IPS DF 6.9 (cell line): ENCODE results near the gene SPTBN4.
"Not testable (repeated sequence)": the region's sequence is repeated elsewhere in the genome, so short reads cannot be mapped to it uniquely, and the experiment has no call there.

Experiments
- DNase-seq: peaks from one replicate; pipeline ENCODE4 v3.0.0-alpha.2; 2013; ENCODE audit warnings: low read depth, low spot score
- H3K27ac ChIP-seq: one replicate; pipeline ENCODE4 v1.5.1; 2013; ENCODE audit warnings: low read length, control low read depth
- H3K27me3 ChIP-seq: 2 replicates; pipeline ENCODE4 v1.6.1; 2013; ENCODE audit warnings: mild to moderate bottlenecking, low read length; ENCODE audit not compliant: control insufficient read depth, insufficient read depth
- H3K36me3 ChIP-seq: 2 replicates; pipeline ENCODE4 v1.6.1; 2013; ENCODE audit warnings: low read length; ENCODE audit not compliant: control insufficient read depth, insufficient read depth
- H3K4me1 ChIP-seq: 2 replicates; pipeline ENCODE4 v1.6.1; 2013; ENCODE audit warnings: low read length; ENCODE audit not compliant: control insufficient read depth, insufficient read depth
- H3K4me3 ChIP-seq: 2 replicates; pipeline ENCODE4 v1.5.1; 2013; ENCODE audit warnings: mild to moderate bottlenecking, low read length
- H3K9me3 ChIP-seq: 2 replicates; pipeline ENCODE4 v1.6.1; 2013; ENCODE audit warnings: low read length, inconsistent platforms; ENCODE audit not compliant: control insufficient read depth, insufficient read depth
- WGBS: extraction: QIAGEN DNeasy Blood & Tissue Kit; methylation state at CpG from one replicate; pipeline ENCODE4 v1.1.7; 2013; ENCODE audit warnings: mixed read lengths, missing lambda C conversion rate; ENCODE audit not compliant: insufficient read length, insufficient coverage; 5-methylcytosine and 5-hydroxymethylcytosine counted together

Gene SPTBN4

DNA sequence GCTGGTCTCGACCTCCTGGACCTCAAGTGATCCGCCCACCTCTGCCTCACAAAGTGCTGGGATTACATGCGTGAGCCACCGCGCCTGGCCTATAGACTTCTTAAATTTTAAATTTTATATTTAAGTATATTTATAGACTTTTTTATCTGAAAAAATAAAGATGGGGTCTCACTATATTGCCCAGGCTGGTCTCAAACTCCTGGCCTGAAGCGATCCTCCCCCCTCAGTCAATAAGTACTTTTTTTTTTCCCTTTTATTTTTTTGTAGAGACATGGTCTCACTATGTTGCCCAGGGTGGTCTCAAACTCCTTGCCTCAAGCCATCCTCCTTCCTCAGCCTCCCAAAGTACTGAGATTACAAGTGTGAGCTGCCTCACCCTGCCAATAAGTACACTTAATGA lies 42.9 kb upstream of the SPTBN4 start:
- no peaks in the 10 kb centered on the region for H3K36me3 ChIP-seq
- H3K27me3 ChIP-seq, result no peaks in the 10 kb centered on the region
- no peak overlapping the region for H3K27ac ChIP-seq
- H3K4me3 ChIP-seq, result no peak overlapping the region
- H3K9me3 ChIP-seq, result no peaks in the 10 kb centered on the region
- WGBS, result no CpG with 5 or more reads among the region's 6 CpGs
- DNase-seq, result no peak
- H3K4me1 ChIP-seq, result no peaks in the 10 kb centered on the region

DNA sequence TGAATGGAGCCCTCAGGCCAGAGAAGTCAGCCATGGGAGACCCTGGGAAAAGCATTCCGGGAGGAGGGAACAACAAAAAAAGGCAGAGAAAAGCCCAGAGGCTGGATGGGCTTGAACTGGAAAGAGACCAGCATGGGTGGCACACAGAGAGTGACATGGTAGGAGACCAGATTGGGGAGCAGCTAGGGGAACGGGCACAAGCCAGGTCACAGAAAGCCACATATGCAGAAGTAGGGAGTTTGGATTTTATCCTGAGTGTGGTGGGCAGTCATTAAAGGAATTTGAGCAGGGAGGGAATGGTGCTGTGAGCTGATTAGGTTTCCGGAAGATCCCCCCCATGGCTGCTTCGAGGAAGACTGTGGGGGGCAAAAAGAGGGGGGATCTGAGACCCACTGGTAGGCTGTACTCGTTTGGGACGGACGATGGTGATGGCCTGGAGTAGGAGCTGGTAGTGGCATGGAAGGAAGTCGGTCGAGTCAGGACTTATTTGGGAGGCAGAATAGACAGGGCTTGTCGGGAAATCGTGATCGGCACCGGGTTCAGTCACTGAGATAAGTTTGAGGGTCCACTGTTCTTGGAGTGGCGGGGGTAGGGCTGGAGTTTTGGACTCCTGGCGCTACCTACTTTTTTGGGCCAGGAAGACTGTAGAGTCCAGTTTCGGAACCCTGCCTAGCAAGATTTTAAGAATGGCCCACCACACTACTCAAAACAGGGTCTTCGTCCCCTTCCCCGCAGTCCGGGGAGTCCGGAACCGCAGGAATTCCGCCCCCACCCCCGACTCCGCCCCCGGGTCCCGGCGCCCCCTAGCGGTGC lies 42.0 kb upstream of the SPTBN4 start:
- no peaks in the 10 kb centered on the region for H3K9me3 ChIP-seq
- no peaks in the 10 kb centered on the region for H3K36me3 ChIP-seq
- no peak for DNase-seq
- no peaks in the 10 kb centered on the region for H3K27me3 ChIP-seq
- H3K4me3 ChIP-seq, result peak overlapping the region; percentile 75; the same call in 1 of the 2 replicates
- H3K27ac ChIP-seq, result no peak overlapping the region
- no CpG with 5 or more reads among the region's 28 CpGs for WGBS
- no peaks in the 10 kb centered on the region for H3K4me1 ChIP-seq

DNA sequence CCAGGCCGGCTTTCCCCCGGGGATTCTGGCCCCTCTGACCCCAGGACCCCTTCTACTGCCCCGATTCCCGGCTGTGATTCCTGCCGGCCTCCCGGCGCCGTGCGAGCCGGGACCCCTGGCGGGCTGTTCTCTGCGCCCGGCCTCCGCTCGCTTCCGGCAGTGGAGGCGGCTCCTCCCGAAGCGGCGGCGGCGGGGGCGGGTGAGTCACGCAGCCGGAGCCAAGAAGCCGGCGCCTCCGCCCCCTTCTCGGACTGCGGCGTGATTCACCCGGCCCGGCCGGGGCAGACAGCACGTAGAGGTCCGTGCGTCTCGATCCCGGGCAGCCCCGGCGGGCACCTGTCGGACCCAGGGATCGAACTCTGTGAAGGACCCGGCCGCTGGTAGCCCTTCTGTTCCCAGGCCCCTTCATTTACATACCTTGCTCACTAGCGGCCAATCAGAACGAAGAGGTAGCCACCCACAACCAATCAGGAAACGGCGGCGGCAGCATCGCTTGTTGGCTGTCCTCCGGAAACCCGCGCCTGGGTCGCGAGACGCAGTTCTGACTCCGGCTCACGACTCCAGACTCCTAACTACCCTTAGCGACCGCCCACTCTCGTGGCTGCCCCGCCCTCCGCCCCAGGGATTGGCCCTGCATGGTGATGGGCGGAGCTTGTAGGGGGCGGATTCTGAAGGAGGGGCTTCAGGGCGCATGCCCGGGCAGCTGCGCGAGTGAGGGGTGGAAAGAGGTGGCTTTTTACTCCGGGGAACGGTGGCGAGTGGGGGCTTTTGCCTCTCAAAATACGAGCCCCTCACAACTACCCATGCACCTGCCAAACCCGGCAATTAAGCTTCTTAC lies 41.1 kb upstream of the SPTBN4 start, which contains the start of gene SERTAD1:
Gene SERTAD1 (minus strand): TSS at position 543 of the 838 bp plus-strand sequence. CDS start 2,446 bp downstream, outside the sequence.
- peak; percentile 98 for DNase-seq
- Histone ChIP-seq H3K4me3 (peak within 1 kb of the TSS; percentile 75), H3K4me1 (no peaks in the 10 kb centered on the region), H3K27me3 (no peaks in the 10 kb centered on the region), H3K36me3 (no peaks in the 10 kb centered on the region), H3K9me3 (no peaks in the 10 kb centered on the region), H3K27ac (no peak within 1 kb of the TSS)
- no CpG with 5 or more reads among the region's 75 CpGs for WGBS

DNA sequence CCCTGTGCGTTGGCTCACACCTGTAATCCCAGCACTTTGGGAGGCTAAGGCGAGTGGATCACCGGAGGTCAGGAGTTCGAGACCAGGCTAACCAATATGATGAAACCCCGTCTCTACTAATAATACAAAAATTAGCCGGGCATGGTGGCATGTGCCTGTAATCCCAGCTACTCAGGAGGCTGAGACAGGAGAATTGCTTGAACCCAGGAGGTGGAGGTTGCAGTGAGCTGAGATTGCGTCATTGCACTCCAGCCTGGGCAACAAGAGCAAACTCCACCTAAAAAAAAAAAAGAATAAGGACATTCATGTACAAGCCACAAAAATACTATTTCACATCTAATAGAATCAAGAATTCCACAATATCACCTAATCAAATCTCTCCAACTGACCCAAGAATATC lies 38.6 kb upstream of the SPTBN4 start:
- no CpG with 5 or more reads among the region's 7 CpGs for WGBS
- not testable (repeated sequence) for H3K27me3 ChIP-seq, DNase-seq

GRCh38 chr19:40430242-40430641 lies 36.6 kb upstream of the SPTBN4 start:
- not testable (repeated sequence) for H3K27ac ChIP-seq, DNase-seq, H3K4me3 ChIP-seq, H3K9me3 ChIP-seq, H3K4me1 ChIP-seq, H3K36me3 ChIP-seq, H3K27me3 ChIP-seq
- no CpG with 5 or more reads among the region's 10 CpGs for WGBS

More for the DNA sequence above, 38.6 kb upstream of the SPTBN4 start:
- H3K4me3 ChIP-seq, H3K4me1 ChIP-seq, H3K9me3 ChIP-seq, H3K27ac ChIP-seq, H3K36me3 ChIP-seq: not testable (repeated sequence)

- DNase-seq, result no peak
- Histone ChIP-seq H3K9me3 (no peaks in the 10 kb centered on the region), H3K4me1 (no peaks in the 10 kb centered on the region), H3K36me3 (no peaks in the 10 kb centered on the region), H3K27ac (no peak overlapping the region), H3K4me3 (no peak overlapping the region), H3K27me3 (no peaks in the 10 kb centered on the region)
- no CpG with 5 or more reads among the region's 3 CpGs for WGBS
Observed at GRCh38 chr19:40431698-40432097, 35.1 kb upstream of the SPTBN4 start.

GRCh38 chr19:40432760-40433159 lies 34.0 kb upstream of the SPTBN4 start:
- H3K4me1 ChIP-seq, H3K27me3 ChIP-seq, H3K27ac ChIP-seq, DNase-seq, H3K4me3 ChIP-seq, H3K36me3 ChIP-seq, H3K9me3 ChIP-seq: not testable (repeated sequence)
- WGBS, result no CpG with 5 or more reads among the region's 7 CpGs

GRCh38 chr19:40433391-40434216 lies 33.2 kb upstream of the SPTBN4 start:
- Histone ChIP-seq H3K27ac (peak overlapping the region; percentile 36), H3K4me3 (peak overlapping the region; percentile 2; the same call in 1 of the 2 replicates), H3K9me3 (no peaks in the 10 kb centered on the region), H3K27me3 (no peaks in the 10 kb centered on the region), H3K4me1 (no peaks in the 10 kb centered on the region), H3K36me3 (no peaks in the 10 kb centered on the region)
- no peak for DNase-seq
- no CpG with 5 or more reads among the region's 50 CpGs for WGBS

GRCh38 chr19:40438284-40438683 lies 28.5 kb upstream of the SPTBN4 start:
- H3K27me3 ChIP-seq, result no peaks in the 10 kb centered on the region
- H3K36me3 ChIP-seq, result peaks cover 9% of the 10 kb centered on the region
- no peaks in the 10 kb centered on the region for H3K9me3 ChIP-seq
- DNase-seq, result no peak
- no peaks in the 10 kb centered on the region for H3K4me1 ChIP-seq
- no peak overlapping the region for H3K4me3 ChIP-seq
- no CpG with 5 or more reads among the region's 3 CpGs for WGBS
- no peak overlapping the region for H3K27ac ChIP-seq

- H3K27me3 ChIP-seq, result no peaks in the 10 kb centered on the region
- peaks cover 2% of the 10 kb centered on the region; the same call in 1 of the 2 replicates for H3K4me1 ChIP-seq
- no peaks in the 10 kb centered on the region for H3K9me3 ChIP-seq
- WGBS, result no CpG with 5 or more reads among the region's 11 CpGs
- H3K4me3 ChIP-seq, result no peak overlapping the region
- no peak overlapping the region for H3K27ac ChIP-seq
- DNase-seq, result no peak
- H3K36me3 ChIP-seq, result peaks cover 9% of the 10 kb centered on the region
Observed at GRCh38 chr19:40441719-40442253, 25.0 kb upstream of the SPTBN4 start.
